Naive thymus-derived CD8-positive, alpha-beta T cell (primary cell): Measurements from ENCODE around the gene TPST1. TPM values are rescaled to one million over a fixed set of nuclear protein-coding genes. Genes with fewer than 3 reads are reported as not detected.

Experiments used
- ATAC-seq, 2 donors: fragments of 150-1000 bp; cut with Tn5 transposase in 1 of 2; sonication (Bioruptor Pico), chemical (Tn5 transposase) in 1 of 2; 1 replicate in 1 of 2; 2 replicates in 1 of 2; pipeline ENCODE4 v1.10.0; 2021; ENCODE audit warnings: mild to moderate bottlenecking in 2 of 2, moderate library complexity in 2 of 2
- POLR2A ChIA-PET: fragments of 350-600 bp; sonication (Branson Sonifier 250); formaldehyde crosslinking; loops from one replicate; lab custom pipeline; 2021; ENCODE audit warnings: antibody characterized with exemption; lab: Charles Lee
- DNase-seq, 10 donors: peaks; one replicate each; pipeline versions ENCODE4 v3.0.0 to v3.0.0-alpha.2; 2020 to 2022
- H3K27ac Mint-ChIP-seq, 10 donors: one replicate each; pipeline ENCODE4 v1.8.0; 2020 to 2022; ENCODE audit warnings: mild to moderate bottlenecking in 10 of 10, mixed read lengths in 10 of 10, moderate library complexity in 4 of 10, inconsistent platforms in 1 of 10
- H3K27me3 Mint-ChIP-seq, 5 donors: one replicate each; pipeline ENCODE4 v1.8.0; 2021 to 2022; ENCODE audit warnings: mixed read lengths in 5 of 5
- H3K36me3 Mint-ChIP-seq, 3 donors: one replicate each; pipeline ENCODE4 v1.8.0; 2020 to 2022; ENCODE audit warnings: mixed read lengths in 3 of 3, mild to moderate bottlenecking in 2 of 3, inconsistent platforms in 1 of 3
- H3K4me1 Mint-ChIP-seq, 4 donors: one replicate each; pipeline ENCODE4 v1.8.0; 2021 to 2022; ENCODE audit warnings: mixed read lengths in 4 of 4
- H3K4me3 Mint-ChIP-seq, 10 donors: one replicate each; pipeline ENCODE4 v1.8.0; 2020 to 2022; ENCODE audit warnings: mild to moderate bottlenecking in 10 of 10, mixed read lengths in 10 of 10, moderate library complexity in 6 of 10, inconsistent platforms in 1 of 10
- H3K9me3 Mint-ChIP-seq, 9 donors: one replicate each; pipeline ENCODE4 v1.8.0; 2020 to 2022; ENCODE audit warnings: mixed read lengths in 9 of 9, mild to moderate bottlenecking in 3 of 9, inconsistent platforms in 1 of 9, moderate library complexity in 1 of 9
- polyA plus RNA-seq, 3 donors: library from polyadenylated mRNA; unstranded; fragments of 300-500 nt; fragmentation: Illumina TruSeq; gene quantifications; one replicate each; pipeline ENCODE4 v1.2.3, GENCODE V29; 2021
- total RNA-seq, 8 experiments: library from RNA in 2 of 8; stranded (reverse) in 2 of 8; gene quantifications; one replicate each; pipeline ENCODE4 v1.2.3 and lab custom pipeline; 2021 to 2026

TPST1 gene
- total and polyA plus RNA-seq, 5 experiments from 2014 or later = 5.6 to 13.2 (median 7.8) TPM

DNA sequence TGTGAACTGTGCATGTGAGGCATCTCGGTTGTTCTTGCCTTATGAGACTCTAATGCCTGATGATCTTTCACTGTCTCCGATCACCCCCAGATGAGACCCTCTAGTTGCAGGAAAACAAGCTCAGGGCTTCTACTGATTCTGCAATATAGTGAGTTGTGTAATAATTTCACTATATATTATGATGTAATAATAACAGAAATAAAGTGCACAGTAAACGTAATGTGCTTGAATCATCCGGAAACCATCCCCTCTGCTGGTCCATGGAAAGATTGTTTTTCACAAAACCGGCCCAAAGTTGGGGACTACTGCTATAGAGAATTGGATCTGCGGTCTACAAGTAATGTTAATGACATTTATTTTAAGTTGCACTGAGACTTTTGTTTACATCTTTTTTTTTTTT lies 126.7 kb downstream of the TPST1 start:
- Mint-ChIP-seq H3K36me3 (peaks cover 8 to 22% (median 19%) of the 10 kb centered on the region in 3 donors), H3K9me3 (peaks cover 0 to 23% (median 15%) of the 10 kb centered on the region in 9 donors), H3K27ac (no peak overlapping the region), H3K27me3 (no peaks in the 10 kb centered on the region), H3K4me1 (no peaks in the 10 kb centered on the region), H3K4me3 (no peak overlapping the region)
- no peak for ATAC-seq
- POLR2A ChIA-PET = no interaction called here
- DNase-seq = no peak

- H3K4me1 Mint-ChIP-seq = no peaks in the 10 kb centered on the region
- POLR2A ChIA-PET = no interaction called here
- H3K27ac Mint-ChIP-seq = no peak overlapping the region
- peaks cover 8 to 26% (median 26%) of the 10 kb centered on the region in 3 donors for H3K36me3 Mint-ChIP-seq
- DNase-seq (no peak), ATAC-seq (no peak)
- no peak overlapping the region for H3K4me3 Mint-ChIP-seq
- no peaks in the 10 kb centered on the region for H3K27me3 Mint-ChIP-seq
- peaks cover 0 to 36% (median 22%) of the 10 kb centered on the region in 9 donors for H3K9me3 Mint-ChIP-seq
Measured at GRCh38 chr7:66333443-66333842, 128.3 kb downstream of the TPST1 start.

GRCh38 chr7:66335318-66335717 lies 130.2 kb downstream of the TPST1 start:
- POLR2A ChIA-PET = no interaction called here
- no peaks in the 10 kb centered on the region for H3K4me1 Mint-ChIP-seq
- H3K4me3 Mint-ChIP-seq = no peak overlapping the region
- ATAC-seq = no peak
- peaks cover 8 to 54% (median 37%) of the 10 kb centered on the region in 9 donors for H3K9me3 Mint-ChIP-seq
- DNase-seq = no peak
- H3K27me3 Mint-ChIP-seq = no peaks in the 10 kb centered on the region
- no peak overlapping the region for H3K27ac Mint-ChIP-seq
- peaks cover 8 to 39% (median 35%) of the 10 kb centered on the region in 3 donors for H3K36me3 Mint-ChIP-seq

- peaks cover 0 to 2% (median 0%) of the 10 kb centered on the region in 4 donors for H3K4me1 Mint-ChIP-seq
- peaks cover 8 to 43% (median 37%) of the 10 kb centered on the region in 3 donors for H3K36me3 Mint-ChIP-seq
- H3K27ac Mint-ChIP-seq = no peak overlapping the region
- ATAC-seq (no peak), DNase-seq (no peak)
- H3K9me3 Mint-ChIP-seq = peaks cover 8 to 64% (median 39%) of the 10 kb centered on the region in 9 donors
- no peak overlapping the region for H3K4me3 Mint-ChIP-seq
- POLR2A ChIA-PET = no interaction called here
- no peaks in the 10 kb centered on the region for H3K27me3 Mint-ChIP-seq
Measured at GRCh38 chr7:66336760-66337159, 131.6 kb downstream of the TPST1 start.

- Mint-ChIP-seq H3K27me3 (no peaks in the 10 kb centered on the region), H3K4me3 (no peak overlapping the region), H3K4me1 (peaks cover 0 to 2% (median under 1%) of the 10 kb centered on the region in 4 donors), H3K36me3 (peaks cover 4 to 42% (median 39%) of the 10 kb centered on the region in 3 donors), H3K9me3 (peaks cover 8 to 67% (median 45%) of the 10 kb centered on the region in 9 donors), H3K27ac (no peak overlapping the region)
- ATAC-seq (no peak), DNase-seq (no peak)
- POLR2A ChIA-PET = no interaction called here
Measured at GRCh38 chr7:66339141-66339540, 134.0 kb downstream of the TPST1 start.

GRCh38 chr7:66344166-66344565 lies 139.0 kb downstream of the TPST1 start:
- H3K4me1 Mint-ChIP-seq = peaks cover 3 to 12% (median 7%) of the 10 kb centered on the region in 4 donors
- no peak for ATAC-seq
- no peak overlapping the region for H3K4me3 Mint-ChIP-seq
- H3K27ac Mint-ChIP-seq = peak overlapping the region in 1 of 10 donors; percentile 33
- peaks cover 3 to 27% (median 18%) of the 10 kb centered on the region in 3 donors for H3K36me3 Mint-ChIP-seq
- DNase-seq = no peak
- H3K9me3 Mint-ChIP-seq = peaks cover 2 to 40% (median 18%) of the 10 kb centered on the region in 9 donors
- POLR2A ChIA-PET = no interaction called here
- H3K27me3 Mint-ChIP-seq = no peaks in the 10 kb centered on the region

- no peak overlapping the region for H3K27ac Mint-ChIP-seq
- H3K4me3 Mint-ChIP-seq = no peak overlapping the region
- DNase-seq = no peak
- peaks cover 3 to 7% (median 5%) of the 10 kb centered on the region in 3 donors for H3K36me3 Mint-ChIP-seq
- no peaks in the 10 kb centered on the region for H3K27me3 Mint-ChIP-seq
- peaks cover 0 to 10% (median 4%) of the 10 kb centered on the region in 9 donors for H3K9me3 Mint-ChIP-seq
- POLR2A ChIA-PET = no interaction called here
- no peak for ATAC-seq
- peaks cover 1 to 12% (median 7%) of the 10 kb centered on the region in 4 donors for H3K4me1 Mint-ChIP-seq
Measured at GRCh38 chr7:66348531-66348930, 143.4 kb downstream of the TPST1 start.

DNA sequence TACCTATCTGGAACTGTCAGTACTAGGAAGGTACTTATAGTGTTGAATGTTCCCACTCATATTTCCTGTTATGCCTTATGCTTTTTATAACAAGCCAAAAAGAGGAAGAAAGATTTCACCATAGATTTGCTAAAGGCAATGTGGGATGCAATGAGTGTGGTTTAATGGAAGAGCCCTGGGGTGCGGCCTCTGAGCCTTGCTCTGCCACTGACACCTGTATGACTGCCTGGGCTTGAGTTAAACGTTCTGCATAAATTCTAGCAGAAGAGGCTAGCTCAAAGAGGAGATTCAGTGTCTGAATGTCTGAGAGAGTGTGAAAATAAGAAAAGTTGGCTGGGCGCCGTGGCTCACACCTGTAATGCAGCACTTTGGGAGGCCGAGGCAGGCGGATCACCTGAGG lies 143.8 kb downstream of the TPST1 start:
- H3K27me3 Mint-ChIP-seq = no peaks in the 10 kb centered on the region
- peaks cover 0 to 10% (median under 1%) of the 10 kb centered on the region in 9 donors for H3K9me3 Mint-ChIP-seq
- H3K36me3 Mint-ChIP-seq = peaks cover 5 to 8% (median 7%) of the 10 kb centered on the region in 3 donors
- DNase-seq (no peak), ATAC-seq (no peak)
- peaks cover 1 to 12% (median 7%) of the 10 kb centered on the region in 4 donors for H3K4me1 Mint-ChIP-seq
- peak overlapping the region in 1 of 10 donors; percentile 65 for H3K27ac Mint-ChIP-seq
- POLR2A ChIA-PET = no interaction called here
- no peak overlapping the region for H3K4me3 Mint-ChIP-seq

DNA sequence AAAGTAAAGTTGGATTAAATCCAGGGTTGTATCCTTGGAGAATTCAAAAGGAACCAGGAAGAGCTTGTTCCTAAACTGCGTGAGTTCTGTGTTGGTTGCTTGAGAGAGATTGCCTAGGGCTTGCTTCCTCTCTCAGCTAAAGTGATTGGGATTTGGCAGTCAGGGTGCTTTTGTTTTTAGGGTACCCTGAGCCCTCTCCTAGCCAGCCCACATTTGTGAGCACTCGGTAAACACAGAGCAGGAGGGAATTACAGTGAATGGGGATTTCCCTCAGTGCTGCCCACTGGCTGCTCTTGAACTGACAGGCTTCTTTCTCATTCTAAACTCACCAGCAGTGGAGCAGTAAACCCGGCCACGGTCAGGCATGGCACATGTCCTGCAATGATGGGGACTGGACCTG lies 146.9 kb downstream of the TPST1 start:
- no peak overlapping the region for H3K27ac Mint-ChIP-seq
- peaks cover 0 to 5% (median 0%) of the 10 kb centered on the region in 9 donors for H3K9me3 Mint-ChIP-seq
- DNase-seq (no peak), ATAC-seq (no peak)
- no peaks in the 10 kb centered on the region for H3K27me3 Mint-ChIP-seq
- peaks cover 1 to 12% (median 7%) of the 10 kb centered on the region in 4 donors for H3K4me1 Mint-ChIP-seq
- no peak overlapping the region for H3K4me3 Mint-ChIP-seq
- peaks cover 0 to 13% (median 6%) of the 10 kb centered on the region in 3 donors for H3K36me3 Mint-ChIP-seq
- POLR2A ChIA-PET = no interaction called here

DNA sequence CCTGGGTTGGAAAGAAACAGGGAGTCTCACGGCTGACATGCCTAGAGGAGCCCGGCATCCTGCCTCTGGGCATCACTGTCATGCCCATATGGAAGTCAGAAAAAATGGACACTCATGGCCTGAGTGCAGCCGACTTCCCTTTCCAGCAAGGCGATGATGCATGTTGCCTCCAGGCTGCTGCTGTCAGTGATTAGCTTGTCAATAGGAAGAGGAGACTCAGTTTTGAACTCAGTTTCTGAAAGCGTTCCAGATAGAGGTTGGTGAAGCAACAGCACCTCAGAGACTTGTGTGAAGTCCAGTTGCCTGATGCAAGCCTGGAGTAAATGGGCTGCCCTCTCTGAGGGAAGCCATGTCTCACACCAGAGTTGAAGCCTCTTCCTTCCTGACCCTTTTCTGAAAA lies 148.4 kb downstream of the TPST1 start:
- H3K27ac Mint-ChIP-seq = no peak overlapping the region
- no peak for ATAC-seq
- no peaks in the 10 kb centered on the region for H3K9me3 Mint-ChIP-seq
- no peak for DNase-seq
- no peaks in the 10 kb centered on the region for H3K27me3 Mint-ChIP-seq
- peaks cover 0 to 17% (median 6%) of the 10 kb centered on the region in 3 donors for H3K36me3 Mint-ChIP-seq
- POLR2A ChIA-PET = no interaction called here
- H3K4me3 Mint-ChIP-seq = no peak overlapping the region
- H3K4me1 Mint-ChIP-seq = peaks cover 0 to 6% (median 4%) of the 10 kb centered on the region in 4 donors

GRCh38 chr7:66355756-66356155 lies 150.6 kb downstream of the TPST1 start:
- Mint-ChIP-seq H3K27ac (no peak overlapping the region), H3K4me1 (no peaks in the 10 kb centered on the region), H3K4me3 (no peak overlapping the region), H3K36me3 (peaks cover 0 to 18% (median 8%) of the 10 kb centered on the region in 3 donors), H3K27me3 (no peaks in the 10 kb centered on the region), H3K9me3 (no peaks in the 10 kb centered on the region)
- POLR2A ChIA-PET = interaction anchor here (0.6 kb wide), 1 partner anchor 154 kb away, joined by 4 read pairs; no protein-coding TSS in a partner anchor
- ATAC-seq = no peak
- DNase-seq = no peak

GRCh38 chr7:66356277-66356721 lies 151.2 kb downstream of the TPST1 start:
- Mint-ChIP-seq H3K27me3 (no peaks in the 10 kb centered on the region), H3K4me3 (no peak overlapping the region), H3K27ac (no peak overlapping the region), H3K9me3 (no peaks in the 10 kb centered on the region), H3K4me1 (no peaks in the 10 kb centered on the region), H3K36me3 (peaks cover 0 to 18% (median 14%) of the 10 kb centered on the region in 3 donors)
- DNase-seq (no peak), ATAC-seq (no peak)
- POLR2A ChIA-PET = interaction anchor here (0.6 kb wide), 1 partner anchor 155 kb away, joined by 4 read pairs; no protein-coding TSS in a partner anchor

DNA sequence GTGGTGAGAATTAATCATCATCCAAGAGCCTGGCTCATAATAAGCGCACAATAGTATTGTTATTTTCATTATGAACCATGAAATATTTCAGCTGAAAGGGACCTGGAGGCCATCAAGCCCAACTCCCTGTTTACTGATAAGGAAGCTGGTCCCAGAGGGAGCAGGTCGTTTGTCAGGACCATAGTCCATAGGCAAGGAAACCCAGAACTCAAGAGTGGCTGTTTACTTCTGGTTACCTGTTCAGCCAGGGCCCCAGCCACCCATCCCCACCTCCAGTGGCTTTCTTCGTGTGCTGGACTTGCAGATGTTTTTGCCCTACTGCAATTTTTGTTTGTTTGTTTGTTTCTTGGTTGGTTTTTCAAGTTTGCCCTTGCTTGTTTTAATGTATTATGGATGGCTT lies 152.0 kb downstream of the TPST1 start:
- Mint-ChIP-seq H3K4me1 (no peaks in the 10 kb centered on the region), H3K36me3 (peaks cover 0 to 18% (median 15%) of the 10 kb centered on the region in 3 donors), H3K4me3 (no peak overlapping the region), H3K9me3 (no peaks in the 10 kb centered on the region), H3K27me3 (no peaks in the 10 kb centered on the region), H3K27ac (peak overlapping the region in 1 of 10 donors; percentile 37)
- DNase-seq (no peak), ATAC-seq (no peak)
- POLR2A ChIA-PET = no interaction called here
